ENCODE results near the gene KCTD17.

GRCh38 chr22:37010174-37010573 is 41.4 kb upstream of the KCTD17 start:
- TF ChIP-seq CTCF (IDR thresholded peaks at IDR 0.05) (no peak), POLR2A (IDR thresholded peaks at IDR 0.05) (no peak), EP300 (IDR thresholded peaks at IDR 0.05) (no peak)

Measured in tibial nerve (tissue), 4 donors.